HepG2 (cell line): ENCODE measurements around the gene CD151. TPM values are rescaled to one million over a fixed set of nuclear protein-coding genes. Genes with fewer than 3 reads are reported as not detected.
A peak's percentile ranks its signal among the peaks of the same experiment; 100 is the strongest.

Experiments
- ATF3 ChIP-seq: sonication (generic); formaldehyde crosslinking; IDR thresholded peaks from 2 replicates; pipeline ENCODE4 v1.4.0; 2020; ENCODE audit warnings: missing genetic modification reagents
- CBX5 ChIP-seq: sonication (generic); formaldehyde crosslinking; IDR thresholded peaks from 2 replicates; pipeline ENCODE4 v1.4.0; 2020; ENCODE audit warnings: missing genetic modification reagents, borderline replicate concordance
- EEA1 ChIP-seq: sonication (generic); formaldehyde crosslinking; IDR thresholded peaks from 2 replicates; pipeline ENCODE4 v1.5.1; 2020; ENCODE audit warnings: mild to moderate bottlenecking, missing genetic modification reagents, borderline replicate concordance
- GRHL1 ChIP-seq: sonication (generic); formaldehyde crosslinking; conservative IDR thresholded peaks from 2 replicates; pipeline ENCODE4 v1.8.0; 2022; ENCODE audit warnings: missing genetic modification reagents
- HNRNPK ChIP-seq: fragments of 200-400 bp; formaldehyde crosslinking; IDR thresholded peaks from 2 replicates; pipeline ENCODE4 v1.6.1; 2018; ENCODE audit warnings: low read length, low read depth, moderate library complexity, mild to moderate bottlenecking; ENCODE audit not compliant: poor library complexity, severe bottlenecking
- HOXA9 ChIP-seq: sonication (generic); formaldehyde crosslinking; IDR thresholded peaks from 2 replicates; pipeline ENCODE4 v1.8.1; 2022; ENCODE audit warnings: missing genetic modification reagents, mild to moderate bottlenecking, moderate library complexity, borderline replicate concordance
- HOXD1 ChIP-seq: sonication (generic); formaldehyde crosslinking; IDR thresholded peaks from 2 replicates; pipeline ENCODE4 v1.5.0; 2020; ENCODE audit warnings: missing genetic modification reagents
- JARID2 ChIP-seq: sonication (generic); formaldehyde crosslinking; IDR thresholded peaks from 2 replicates; pipeline ENCODE4 v1.8.1; 2023; ENCODE audit warnings: missing genetic modification reagents, inconsistent platforms; ENCODE audit not compliant: insufficient replicate concordance
- KAT2B ChIP-seq: fragments of 150-350 bp; IDR thresholded peaks from 2 replicates; pipeline ENCODE4 v1.6.1; 2014; ENCODE audit warnings: low read depth, low read length, borderline replicate concordance
- MAFF ChIP-seq: IDR thresholded peaks from 2 replicates; pipeline ENCODE4 v1.6.1; 2011; ENCODE audit warnings: low read depth, low read length, improper control_type of control experiment
- MLX ChIP-seq: IDR thresholded peaks from 2 replicates; pipeline ENCODE4 v1.6.1; 2016
- MXI1 ChIP-seq: IDR thresholded peaks from 3 replicates; pipeline ENCODE4 v1.6.1; 2012; ENCODE audit warnings: low read depth, low read length, inconsistent platforms, borderline replicate concordance
- PBX3 ChIP-seq: sonication (generic); formaldehyde crosslinking; IDR thresholded peaks from 2 replicates; pipeline ENCODE4 v1.8.1; 2023; ENCODE audit warnings: missing genetic modification reagents, inconsistent platforms, borderline replicate concordance
- STAG1 ChIP-seq: sonication (generic); formaldehyde crosslinking; IDR thresholded peaks from 2 replicates; pipeline ENCODE4 v1.4.0; 2020; ENCODE audit warnings: missing genetic modification reagents
- STAT5B ChIP-seq: sonication (generic); formaldehyde crosslinking; IDR thresholded peaks from 2 replicates; pipeline ENCODE4 v1.4.0; 2020; ENCODE audit warnings: missing genetic modification reagents
- TEAD2 ChIP-seq: sonication (generic); formaldehyde crosslinking; IDR thresholded peaks from 2 replicates; pipeline ENCODE4 v1.9.0; 2021; ENCODE audit warnings: missing genetic modification reagents
- TMF1 ChIP-seq: sonication (generic); formaldehyde crosslinking; IDR thresholded peaks from 2 replicates; pipeline ENCODE4 v1.8.1; 2022; ENCODE audit warnings: low read depth, missing genetic modification reagents
- TOE1 ChIP-seq: sonication (generic); formaldehyde crosslinking; IDR thresholded peaks from 2 replicates; pipeline ENCODE4 v1.4.0; 2020; ENCODE audit warnings: mild to moderate bottlenecking, missing genetic modification reagents
- ZBTB7A ChIP-seq: sonication (generic); formaldehyde crosslinking; IDR thresholded peaks from 2 replicates; pipeline ENCODE4 v1.8.0; 2022; ENCODE audit warnings: mild to moderate bottlenecking, missing genetic modification reagents
- ZFP82 ChIP-seq: sonication (generic); formaldehyde crosslinking; IDR thresholded peaks from 2 replicates; pipeline ENCODE4 v1.5.1; 2020; ENCODE audit warnings: mild to moderate bottlenecking, missing genetic modification reagents, borderline replicate concordance
- ZMYM2 ChIP-seq: sonication (generic); formaldehyde crosslinking; IDR thresholded peaks from 2 replicates; pipeline ENCODE4 v1.8.0; 2022; ENCODE audit warnings: mild to moderate bottlenecking, missing genetic modification reagents
- ZNF10 ChIP-seq: sonication (generic); formaldehyde crosslinking; IDR thresholded peaks from 2 replicates; pipeline ENCODE4 v1.4.0; 2020; ENCODE audit warnings: mild to moderate bottlenecking, low read depth, missing genetic modification reagents, borderline replicate concordance
- ZNF264 ChIP-seq: sonication (generic); formaldehyde crosslinking; IDR thresholded peaks from 2 replicates; pipeline ENCODE4 v1.4.0; 2020; ENCODE audit warnings: missing genetic modification reagents
- ZNF441 ChIP-seq: sonication (generic); formaldehyde crosslinking; IDR thresholded peaks from 2 replicates; pipeline ENCODE4 v1.7.0; 2021; ENCODE audit warnings: missing genetic modification reagents, borderline replicate concordance
- ZNF446 ChIP-seq: sonication (generic); formaldehyde crosslinking; IDR thresholded peaks from 2 replicates; pipeline ENCODE4 v1.5.0; 2020; ENCODE audit warnings: mild to moderate bottlenecking, missing genetic modification reagents
- ZNF547 ChIP-seq: sonication (generic); formaldehyde crosslinking; IDR thresholded peaks from 2 replicates; pipeline ENCODE4 v1.5.1; 2020; ENCODE audit warnings: mild to moderate bottlenecking, missing genetic modification reagents
- ZNF749 ChIP-seq: sonication (generic); formaldehyde crosslinking; IDR thresholded peaks from 2 replicates; pipeline ENCODE4 v1.8.0; 2022; ENCODE audit warnings: mild to moderate bottlenecking, missing genetic modification reagents, moderate library complexity, borderline replicate concordance
- ZNF816 ChIP-seq: sonication (generic); formaldehyde crosslinking; IDR thresholded peaks from 2 replicates; pipeline ENCODE4 v1.8.0; 2022; ENCODE audit warnings: missing genetic modification reagents, mild to moderate bottlenecking, borderline replicate concordance
- polyA plus RNA-seq, 8 experiments: library from polyadenylated mRNA; depleted of rRNA in 3 of 8; stranded (reverse) in 7 of 8; unstranded in 1 of 8; fragments of >200 nt; fragmentation: Illumina TruSeq in 4 of 8; extraction: Trizol in 4 of 8; gene quantifications; 2 replicates each; pipeline versions ENCODE4 v1.2.1 to v1.2.3, GENCODE V29; 2011 to 2016; ENCODE audit warnings: low read depth in 4 of 8, missing spikeins in 1 of 8, mixed read lengths in 1 of 8; ENCODE audit not compliant: insufficient read depth in 1 of 8
- total RNA-seq, 5 experiments: library from RNA; depleted of rRNA; stranded (reverse); fragments of >200 nt; fragmentation: Illumina TruSeq; extraction: Trizol; gene quantifications; 2 replicates each; pipeline ENCODE4 v1.2.3, GENCODE V29; 2016; ENCODE audit warnings: low read depth in 1 of 5

Gene CD151
- total and polyA plus RNA-seq, 2 of the 13 experiments (the other 11 are each of a cell fraction or from before 2014, with no cell fraction given), result 125 to 197 TPM

- TF ChIP-seq PBX3 (CRISPR knock-in tag) (0 out of 2 replicates have a peak, but pooled peaks have one; percentile 27), ZNF10 (CRISPR knock-in tag) (no peak), STAT5B (CRISPR knock-in tag) (no peak), GRHL1 (CRISPR knock-in tag) (no peak), MAFF (no peak), TOE1 (CRISPR knock-in tag) (no peak), TEAD2 (CRISPR knock-in tag) (no peak), ZNF816 (CRISPR knock-in tag) (no peak), ZNF749 (CRISPR knock-in tag) (no peak), STAG1 (no peak), ZNF441 (CRISPR knock-in tag) (no peak), ZNF446 (CRISPR knock-in tag) (no peak), ZMYM2 (CRISPR knock-in tag) (no peak), ZBTB7A (CRISPR knock-in tag) (0 out of 2 replicates have a peak, but pooled peaks have one; percentile 40), MLX (CRISPR knock-in tag) (no peak), ZNF547 (no peak), EEA1 (CRISPR knock-in tag) (peak; percentile 31; the same call in 1 of the 2 replicates), HOXA9 (CRISPR knock-in tag) (no peak), JARID2 (CRISPR knock-in tag) (no peak), KAT2B (no peak), HNRNPK (no peak), TMF1 (no peak), HOXD1 (CRISPR knock-in tag) (no peak; the same call in 1 of the 2 replicates), MXI1 (peak; percentile 63; the same call in 1 of the 3 replicates), CBX5 (CRISPR knock-in tag) (no peak), ATF3 (CRISPR knock-in tag) (no peak), ZFP82 (CRISPR knock-in tag) (peak; percentile 40; the same call in 1 of the 2 replicates), ZNF264 (CRISPR knock-in tag) (0 out of 2 replicates have a peak, but pooled peaks have one; percentile 28)
These were observed 12.7 kb upstream of the CD151 start (continued) for GRCh38 chr11:819943-820649.
